ENCODE data around the gene TRIO.

TRIO gene

DNA sequence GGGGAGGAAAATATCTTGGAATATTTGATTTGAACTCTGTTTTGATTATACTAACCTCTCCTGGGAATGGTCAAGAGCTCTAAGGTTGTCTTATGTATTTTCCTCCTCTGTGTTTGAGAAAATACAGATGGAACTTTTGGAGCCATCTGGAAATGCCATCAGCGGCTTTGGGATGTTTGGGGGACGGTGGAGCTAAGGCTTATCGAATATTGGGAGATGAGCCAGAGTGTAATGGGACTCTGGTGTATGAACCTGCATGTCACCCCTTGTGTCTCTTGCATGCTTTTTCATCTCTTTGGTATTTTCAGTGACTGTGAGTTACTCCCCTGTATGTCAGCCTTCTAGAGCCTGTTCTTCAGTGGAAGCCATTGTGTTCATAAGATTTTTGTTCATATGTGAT, 258.5 kb downstream of the TRIO start:
- Mint-ChIP-seq H3K9me3 (peaks cover 9 to 12% of the 10 kb centered on the region in 2 donors), H3K4me1 (peaks cover 72% of the 10 kb centered on the region), H3K27me3 (no peaks in the 10 kb centered on the region), H3K27ac (peak overlapping the region in 1 of 2 donors; percentile 51), H3K4me3 (peak overlapping the region in 1 of 2 donors; percentile 73)
- no peak for ATAC-seq
- no peak for DNase-seq

DNA sequence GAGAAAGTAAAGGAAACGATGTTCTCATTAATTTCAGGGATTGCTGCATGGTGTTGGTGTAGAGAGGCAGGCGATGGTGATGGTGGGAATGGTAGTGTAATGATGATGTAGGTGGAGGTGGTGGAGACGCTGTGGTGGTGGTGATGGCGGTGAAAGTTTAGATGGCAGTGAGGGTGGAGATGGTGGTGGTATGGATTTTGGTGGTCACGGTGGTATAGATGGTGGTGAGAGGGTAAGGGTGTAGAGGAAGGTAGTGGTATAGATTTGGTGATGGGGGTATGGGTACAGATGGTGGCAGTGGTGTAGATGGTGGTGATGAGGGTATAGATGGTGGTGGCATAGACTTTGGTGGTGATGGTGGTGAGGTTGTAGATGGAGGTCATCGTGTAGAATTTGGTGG, 259.3 kb downstream of the TRIO start:
- DNase-seq (no peak), ATAC-seq (peak; percentile 13)
- Mint-ChIP-seq H3K4me3 (no peak overlapping the region), H3K9me3 (peaks cover 9 to 12% of the 10 kb centered on the region in 2 donors), H3K27me3 (no peaks in the 10 kb centered on the region), H3K4me1 (peaks cover 78% of the 10 kb centered on the region), H3K27ac (peak overlapping the region in 1 of 2 donors; percentile 43)

DNA sequence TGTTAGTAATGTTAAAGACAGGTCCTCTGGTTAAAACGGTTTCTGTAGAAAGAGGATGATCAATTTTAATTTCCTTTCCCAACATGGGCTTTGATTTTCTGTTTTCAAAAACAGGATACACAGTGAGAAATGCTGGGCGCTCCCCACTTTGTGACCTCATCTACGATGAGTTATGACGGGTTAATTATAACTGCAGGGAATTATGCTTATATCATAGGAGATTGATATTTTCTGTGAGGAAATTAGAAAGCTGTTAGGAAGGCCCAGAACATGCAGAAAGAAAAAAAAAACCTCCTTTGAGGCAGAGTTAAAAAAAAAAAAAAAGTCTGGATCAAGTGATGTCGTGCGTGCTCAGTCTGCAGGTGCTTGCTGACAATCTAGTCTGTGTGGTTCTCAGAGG, 261.6 kb downstream of the TRIO start:
- H3K4me3 Mint-ChIP-seq: no peak overlapping the region
- DNase-seq: no peak
- peaks cover 9 to 12% of the 10 kb centered on the region in 2 donors for H3K9me3 Mint-ChIP-seq
- no peak overlapping the region for H3K27ac Mint-ChIP-seq
- no peak for ATAC-seq
- H3K27me3 Mint-ChIP-seq: no peaks in the 10 kb centered on the region
- peaks cover 66% of the 10 kb centered on the region for H3K4me1 Mint-ChIP-seq

DNA sequence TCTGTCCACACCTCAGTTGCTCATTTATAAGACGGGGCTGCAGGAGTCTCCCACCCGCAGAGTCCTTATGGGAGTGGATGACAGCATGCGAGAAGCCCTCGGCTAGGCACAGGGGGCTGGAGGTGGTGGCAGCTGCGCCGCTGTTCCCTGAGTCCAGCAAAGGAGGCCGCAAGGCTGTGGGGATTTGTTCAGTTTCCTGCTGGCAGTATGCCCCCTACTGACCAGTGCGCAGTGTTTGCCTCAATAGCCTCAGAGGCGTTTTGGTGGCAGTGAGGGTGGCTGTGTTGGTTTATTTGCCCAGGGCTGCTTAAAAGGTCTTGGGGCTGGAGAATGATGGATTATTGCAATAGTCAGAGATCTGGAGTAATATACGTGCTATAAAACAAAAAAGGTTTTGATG, 262.1 kb downstream of the TRIO start:
- ATAC-seq: no peak
- no peaks in the 10 kb centered on the region for H3K27me3 Mint-ChIP-seq

DNA sequence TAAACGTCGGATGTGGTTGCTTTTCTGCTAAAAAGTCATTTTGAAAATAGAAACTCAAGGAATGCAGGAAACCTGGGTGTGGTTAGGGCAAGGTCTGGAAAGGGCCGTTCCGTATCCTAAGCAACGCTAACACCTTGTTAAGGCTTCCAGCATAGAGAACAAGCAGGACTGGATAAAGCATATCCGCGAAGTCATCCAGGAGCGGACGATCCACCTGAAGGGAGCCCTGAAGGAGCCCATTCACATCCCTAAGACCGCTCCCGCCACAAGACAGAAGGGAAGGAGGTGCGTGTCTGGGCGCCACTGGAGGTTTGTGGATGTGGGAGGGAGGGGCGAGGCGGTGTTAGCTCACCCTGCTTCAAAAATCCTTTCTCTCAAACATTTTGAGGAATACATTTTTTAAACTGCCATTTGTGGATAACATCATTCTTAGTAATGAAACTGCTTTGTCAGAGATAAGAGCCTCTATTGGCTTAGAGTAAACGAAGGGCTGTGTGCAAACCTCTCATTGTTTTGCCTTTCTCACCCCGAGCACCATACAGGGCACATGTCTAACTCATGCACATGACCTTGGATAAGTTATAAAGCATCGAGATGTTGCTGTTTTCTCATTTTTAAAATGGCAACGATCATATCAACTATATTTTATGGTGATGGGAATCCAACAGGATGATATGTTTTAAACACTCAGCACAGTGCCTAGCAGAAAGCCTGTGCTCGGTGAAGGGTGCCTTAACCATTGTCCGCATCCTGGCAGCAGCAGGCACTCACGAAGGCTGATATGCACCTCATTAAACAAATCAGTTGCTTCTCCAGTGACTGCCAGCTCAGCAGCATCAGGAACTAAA, 262.8 kb downstream of the TRIO start:
- ATAC-seq (no peak), DNase-seq (no peak)
- H3K4me3 Mint-ChIP-seq: no peak overlapping the region
- no peaks in the 10 kb centered on the region for H3K27me3 Mint-ChIP-seq
- peaks cover 9 to 12% of the 10 kb centered on the region in 2 donors for H3K9me3 Mint-ChIP-seq
- H3K27ac Mint-ChIP-seq: peak overlapping the region in 1 of 2 donors; percentile 43
- peaks cover 60% of the 10 kb centered on the region for H3K4me1 Mint-ChIP-seq

More for the DNA sequence above, 262.1 kb downstream of the TRIO start:
- Mint-ChIP-seq H3K4me1 (peaks cover 61% of the 10 kb centered on the region), H3K9me3 (peaks cover 9 to 12% of the 10 kb centered on the region in 2 donors), H3K27ac (no peak overlapping the region), H3K4me3 (no peak overlapping the region)
- no peak for DNase-seq

DNA sequence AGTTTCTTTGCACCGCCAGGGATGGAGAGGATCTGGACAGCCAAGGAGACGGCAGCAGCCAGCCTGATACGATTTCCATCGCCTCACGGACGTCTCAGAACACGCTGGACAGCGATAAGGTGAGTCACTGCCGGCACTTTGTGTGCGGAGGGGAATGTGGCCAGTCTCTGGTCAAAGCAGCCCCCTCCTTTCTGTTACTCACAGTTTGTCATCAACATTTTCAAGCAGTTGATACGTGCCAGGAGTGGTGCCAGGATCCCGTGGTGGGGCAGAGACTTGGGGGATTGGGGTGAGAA, 263.4 kb downstream of the TRIO start:
- H3K4me3 Mint-ChIP-seq: no peak overlapping the region
- ATAC-seq (no peak), DNase-seq (no peak)
- peak overlapping the region in 1 of 2 donors; percentile 43 for H3K27ac Mint-ChIP-seq
- peaks cover 9 to 12% of the 10 kb centered on the region in 2 donors for H3K9me3 Mint-ChIP-seq
- H3K27me3 Mint-ChIP-seq: no peaks in the 10 kb centered on the region
- H3K4me1 Mint-ChIP-seq: peaks cover 58% of the 10 kb centered on the region

DNA sequence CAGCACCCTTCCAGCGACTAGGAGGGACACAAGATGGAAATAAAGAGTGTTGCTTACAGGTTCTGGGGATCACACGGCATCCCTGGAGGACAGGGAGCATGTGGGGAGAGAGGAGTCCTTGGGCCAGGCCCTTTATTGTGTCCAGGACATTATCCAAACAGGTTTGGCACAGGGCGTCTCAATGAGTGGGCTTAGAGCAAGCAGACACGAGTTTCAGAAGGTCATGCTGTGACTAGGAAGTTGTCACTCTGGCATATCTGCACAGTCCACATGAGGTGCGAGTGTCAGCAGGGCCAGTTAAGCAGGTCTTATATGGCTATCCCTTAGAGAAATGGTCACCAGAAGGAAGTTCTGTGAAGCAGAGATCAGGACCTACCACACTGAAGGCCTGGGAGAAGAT, 263.9 kb downstream of the TRIO start:
- Mint-ChIP-seq H3K27me3 (no peaks in the 10 kb centered on the region), H3K4me3 (no peak overlapping the region), H3K4me1 (peaks cover 58% of the 10 kb centered on the region), H3K9me3 (peaks cover 9 to 10% of the 10 kb centered on the region in 2 donors), H3K27ac (no peak overlapping the region)
- ATAC-seq: no peak
- DNase-seq: no peak

DNA sequence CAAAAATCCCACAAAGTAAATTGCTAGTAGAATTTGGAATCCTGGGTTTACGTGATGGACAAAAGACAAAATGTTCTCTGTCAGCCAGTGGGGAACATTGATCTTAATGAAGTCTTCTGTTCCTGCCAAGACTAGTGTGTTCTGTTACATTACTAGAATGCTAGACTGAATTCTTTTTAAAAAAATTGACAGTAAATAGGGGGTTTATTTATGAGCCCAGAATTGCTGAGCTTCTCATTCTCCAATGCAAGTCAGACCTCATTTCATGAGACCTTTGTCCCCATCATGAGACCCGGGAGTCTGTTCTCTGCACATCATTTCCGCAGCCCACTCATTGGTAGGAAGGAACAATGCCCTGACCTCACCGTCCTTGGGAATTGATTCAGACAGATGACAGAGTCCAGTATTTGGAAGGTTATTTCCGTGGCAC, 264.6 kb downstream of the TRIO start:
- H3K27me3 Mint-ChIP-seq: no peaks in the 10 kb centered on the region
- peaks cover 2 to 3% of the 10 kb centered on the region in 2 donors for H3K9me3 Mint-ChIP-seq
- H3K27ac Mint-ChIP-seq: peak overlapping the region in 1 of 2 donors; percentile 34
- DNase-seq: no peak
- H3K4me1 Mint-ChIP-seq: peaks cover 58% of the 10 kb centered on the region
- H3K4me3 Mint-ChIP-seq: no peak overlapping the region
- no peak for ATAC-seq

DNA sequence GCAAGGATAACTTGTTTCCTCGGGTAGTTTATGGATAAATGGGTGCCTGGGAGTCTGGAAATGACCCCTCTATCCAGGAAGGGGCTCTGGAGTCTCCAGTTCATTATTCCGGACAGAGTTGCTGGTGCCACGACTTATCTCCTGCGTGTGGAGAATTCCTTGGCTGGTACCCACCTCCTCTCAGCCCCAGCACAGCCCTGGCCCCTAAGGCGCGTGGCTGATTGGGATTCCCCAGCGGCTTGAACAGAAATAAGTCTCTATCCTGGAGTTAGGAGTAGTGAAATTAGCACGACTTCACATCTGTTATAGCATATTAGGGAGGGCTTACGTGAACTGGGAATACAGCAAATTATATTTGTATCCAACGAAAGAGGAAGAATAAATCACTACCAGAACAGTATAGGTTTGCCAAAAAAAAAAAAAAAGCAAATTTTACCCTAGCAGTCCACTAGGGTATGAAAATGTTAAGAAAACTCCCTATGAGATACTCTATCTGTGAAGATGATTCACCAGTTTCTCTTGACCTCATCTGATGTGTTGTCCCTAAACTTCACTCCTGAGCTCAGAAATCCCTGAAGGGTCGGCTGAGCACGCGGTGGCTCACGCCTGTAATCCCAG, 265.9 kb downstream of the TRIO start:
- ATAC-seq (peak; percentile 60), DNase-seq (no peak)
- Mint-ChIP-seq H3K4me1 (peaks cover 65% of the 10 kb centered on the region), H3K9me3 (no peaks in the 10 kb centered on the region), H3K4me3 (no peak overlapping the region), H3K27me3 (no peaks in the 10 kb centered on the region), H3K27ac (no peak overlapping the region)

DNA sequence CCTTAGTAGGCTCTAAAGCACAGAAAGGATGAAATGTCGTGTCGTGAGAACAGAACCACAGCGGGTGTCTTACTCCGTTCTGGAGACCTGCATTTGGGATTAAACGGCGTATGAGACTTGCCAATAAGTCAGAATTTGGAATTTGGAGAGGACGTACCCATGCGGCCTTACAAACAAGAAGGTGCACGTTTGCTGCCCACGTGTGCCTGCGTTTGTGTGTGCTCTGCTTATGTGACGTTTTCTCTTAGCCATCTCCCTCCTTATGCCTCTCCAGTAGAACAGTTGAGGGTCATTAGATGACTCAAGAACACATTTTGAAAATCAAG, 266.9 kb downstream of the TRIO start:
- ATAC-seq: no peak
- Mint-ChIP-seq H3K4me3 (no peak overlapping the region), H3K4me1 (peaks cover 65% of the 10 kb centered on the region), H3K27me3 (no peaks in the 10 kb centered on the region), H3K9me3 (no peaks in the 10 kb centered on the region), H3K27ac (no peak overlapping the region)
- no peak for DNase-seq

DNA sequence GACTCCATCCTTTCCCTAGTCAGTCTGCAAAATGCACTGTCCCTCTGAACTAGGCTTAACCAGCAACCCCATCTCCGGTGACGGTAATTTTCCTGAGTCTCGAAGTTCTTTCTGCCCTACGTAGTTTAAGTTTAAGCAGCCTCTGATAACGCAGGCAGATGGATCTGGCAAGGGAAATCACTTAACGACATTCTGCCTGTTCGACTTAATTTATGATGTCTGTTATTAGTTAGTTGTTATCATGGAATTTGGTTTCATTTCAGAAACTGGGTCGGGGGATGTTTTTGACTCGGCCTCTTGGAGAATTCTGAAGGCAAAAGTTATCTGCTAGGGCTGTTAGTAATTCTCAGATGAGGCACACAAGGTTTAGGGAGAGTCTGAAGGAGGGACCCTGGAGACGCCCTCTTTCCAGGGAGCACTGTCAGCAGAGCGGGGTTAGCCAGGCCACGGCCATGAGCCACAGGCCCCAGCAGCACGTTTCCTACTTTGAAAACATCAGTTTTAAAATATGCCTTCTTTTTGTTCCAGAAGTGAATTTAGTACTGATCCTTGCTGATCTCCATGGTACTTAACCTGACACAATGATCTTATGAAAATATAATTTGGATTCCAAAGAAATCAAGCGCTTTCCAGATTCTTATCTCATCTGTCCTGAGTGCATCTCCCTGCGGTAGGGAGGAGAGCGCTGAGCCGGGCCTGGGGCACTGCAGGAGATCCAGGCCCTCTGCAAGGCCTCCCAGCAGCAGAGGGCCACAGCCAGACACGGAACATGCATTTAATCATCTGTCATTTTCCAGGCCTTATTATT, 267.5 kb downstream of the TRIO start:
- DNase-seq (no peak), ATAC-seq (no peak)
- H3K27me3 Mint-ChIP-seq: no peaks in the 10 kb centered on the region
- no peak overlapping the region for H3K27ac Mint-ChIP-seq
- no peaks in the 10 kb centered on the region for H3K9me3 Mint-ChIP-seq
- H3K4me3 Mint-ChIP-seq: no peak overlapping the region
- peaks cover 65% of the 10 kb centered on the region for H3K4me1 Mint-ChIP-seq

DNA sequence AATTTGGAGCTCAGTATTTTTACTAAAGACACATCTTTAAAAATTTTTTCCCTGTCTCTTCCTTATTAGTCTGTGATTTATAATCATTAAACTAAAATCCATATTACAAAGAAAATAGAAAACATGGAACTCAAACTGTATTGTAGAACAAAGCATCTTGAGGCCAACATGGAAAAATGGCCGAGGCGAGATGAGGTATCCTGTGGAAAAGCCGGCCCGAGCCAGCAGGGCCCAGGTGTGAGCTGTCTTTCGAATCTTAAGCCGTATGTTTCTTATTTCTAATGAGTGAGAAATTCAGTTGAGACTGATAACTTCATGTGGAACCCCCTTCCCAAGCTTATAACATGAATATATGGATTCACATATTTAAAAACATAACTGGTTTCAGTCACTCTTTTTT, 268.1 kb downstream of the TRIO start:
- Mint-ChIP-seq H3K4me3 (no peak overlapping the region), H3K27ac (no peak overlapping the region), H3K9me3 (no peaks in the 10 kb centered on the region), H3K4me1 (peaks cover 71% of the 10 kb centered on the region), H3K27me3 (no peaks in the 10 kb centered on the region)
- DNase-seq (no peak), ATAC-seq (no peak)

DNA sequence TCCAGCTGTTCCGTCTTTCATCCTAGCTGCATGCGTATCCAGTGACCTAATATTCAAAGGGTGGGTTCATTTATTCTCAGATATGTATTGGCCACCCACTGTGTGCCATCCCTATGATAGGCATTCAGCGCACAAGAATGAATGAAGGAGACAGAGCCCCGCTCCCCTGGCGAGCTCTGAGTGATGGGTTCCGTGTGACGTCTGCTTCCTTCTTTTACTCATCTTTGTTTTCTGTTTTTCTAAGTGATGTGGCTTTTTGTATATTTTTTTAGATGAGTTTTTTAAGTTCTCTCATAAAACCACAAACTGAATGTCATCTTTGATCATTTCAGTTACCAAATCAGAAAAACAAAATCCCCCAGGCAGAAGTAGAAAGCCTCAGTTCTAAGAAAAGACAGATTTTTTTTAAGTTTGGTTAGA, 270.2 kb downstream of the TRIO start:
- Mint-ChIP-seq H3K27ac (peak overlapping the region; percentile 99 to 100), H3K27me3 (no peaks in the 10 kb centered on the region), H3K4me1 (peaks cover 86% of the 10 kb centered on the region), H3K4me3 (peak overlapping the region; percentile 88 to 89), H3K9me3 (no peaks in the 10 kb centered on the region)
- ATAC-seq (peak; percentile 39), DNase-seq (peak; percentile 48 to 68)

DNA sequence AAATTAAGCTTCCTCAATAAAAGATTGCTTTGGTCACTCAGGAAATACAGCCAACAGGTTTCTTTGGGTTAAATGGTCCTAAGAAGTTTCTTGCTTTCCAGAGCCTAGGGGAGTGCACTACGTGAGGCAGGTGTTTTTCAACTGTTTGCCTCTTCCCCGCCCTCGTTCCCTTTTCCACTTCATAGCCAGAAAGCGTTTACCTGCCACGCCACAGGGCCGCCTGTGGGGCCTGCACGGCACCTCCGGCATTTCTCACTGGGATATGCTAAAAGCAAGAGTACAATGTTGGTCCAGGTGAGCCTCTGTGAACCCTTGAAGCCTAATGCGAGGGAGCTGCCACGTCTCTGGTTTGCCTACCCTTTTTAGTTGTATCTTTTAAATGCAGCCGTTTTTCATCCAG, 270.9 kb downstream of the TRIO start:
- H3K27ac Mint-ChIP-seq: peak overlapping the region; percentile 99 to 100
- ATAC-seq (no peak), DNase-seq (peak; percentile 56)
- no peaks in the 10 kb centered on the region for H3K9me3 Mint-ChIP-seq
- H3K4me1 Mint-ChIP-seq: peaks cover 91% of the 10 kb centered on the region
- peak overlapping the region; percentile 88 to 89 for H3K4me3 Mint-ChIP-seq
- H3K27me3 Mint-ChIP-seq: no peaks in the 10 kb centered on the region

DNA sequence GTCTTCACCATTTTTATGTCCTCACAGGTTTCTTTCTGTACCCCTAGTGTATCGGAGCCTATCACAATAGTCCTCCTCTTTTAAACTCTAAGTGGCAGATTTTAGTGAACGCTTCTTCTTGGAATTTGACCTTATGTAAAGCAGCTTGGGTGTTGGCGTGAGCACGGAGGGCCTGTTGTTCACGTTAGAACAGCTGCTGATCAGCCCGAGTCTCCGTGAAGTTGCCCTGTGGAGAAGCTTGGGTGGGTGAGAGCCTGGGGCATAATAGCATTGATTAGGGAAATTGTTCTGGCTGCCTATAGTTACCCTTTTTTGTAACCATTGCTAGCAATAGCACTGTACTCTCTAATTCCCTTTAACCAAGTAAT, 271.5 kb downstream of the TRIO start:
- H3K27me3 Mint-ChIP-seq: no peaks in the 10 kb centered on the region
- ATAC-seq (peak; percentile 13), DNase-seq (no peak)
- H3K9me3 Mint-ChIP-seq: no peaks in the 10 kb centered on the region
- peaks cover 86% of the 10 kb centered on the region for H3K4me1 Mint-ChIP-seq
- H3K4me3 Mint-ChIP-seq: peak overlapping the region; percentile 88 to 89
- peak overlapping the region; percentile 99 to 100 for H3K27ac Mint-ChIP-seq

Measured in stimulated activated naive CD8-positive, alpha-beta T cell treated with anti-CD3 and anti-CD28 coated beads, Interleukin-15, amount 100 ng/mL, for 72 hours (primary cell).